DMS 273 treated with DMSO at 0.1 percent for 48 hours (cell line): Measurements from ENCODE around the gene SRA1.

Source experiments
- DNase-seq: peaks from one replicate; lab custom pipeline; 2025; lab: John Stamatoyannopoulos, UW

The SRA1 gene

DNA sequence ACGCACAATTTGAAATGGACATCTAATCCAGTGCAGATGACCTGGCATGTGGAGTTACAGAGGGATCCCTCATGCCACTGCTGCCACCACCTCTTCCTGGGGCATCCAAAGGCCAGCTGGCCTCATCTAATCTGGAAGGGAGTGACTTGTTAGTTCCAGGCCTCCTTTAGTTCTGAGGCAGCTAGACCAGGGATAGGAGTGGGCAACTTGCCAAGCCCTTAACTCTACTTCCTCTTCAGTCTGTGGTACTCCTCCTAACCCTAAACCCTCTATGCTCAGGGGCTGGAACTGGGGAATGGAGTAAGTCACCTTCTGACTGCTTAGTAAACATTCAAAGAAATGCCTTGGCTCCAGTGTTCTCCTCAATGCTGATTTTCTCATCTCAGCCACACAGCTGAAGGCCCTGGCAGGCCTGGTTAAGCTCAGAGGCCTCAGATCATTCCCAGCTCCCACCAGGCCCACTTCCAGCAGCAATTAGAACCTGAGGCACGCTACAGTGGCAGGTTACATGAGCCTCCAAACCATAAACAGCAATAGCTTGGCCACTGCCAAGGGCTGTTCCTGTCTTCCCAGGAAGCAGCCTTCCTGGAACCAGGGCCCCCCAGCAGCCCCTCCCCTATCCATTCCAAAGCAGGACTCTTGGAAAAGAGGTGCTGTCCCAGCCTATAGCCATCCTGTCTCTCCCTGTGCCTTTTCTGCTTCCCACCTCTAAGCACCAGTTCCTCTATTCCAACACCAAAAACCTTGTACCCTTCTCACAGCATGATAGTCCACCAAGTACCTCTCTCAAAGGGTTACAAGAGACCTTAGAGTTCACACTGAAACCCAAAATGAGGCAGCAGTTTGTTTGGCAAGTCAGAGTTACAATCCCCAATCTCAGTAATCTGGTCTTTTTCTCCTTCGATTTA lies 7.8 kb downstream of the SRA1 start:
- DNase-seq = no peak

DNA sequence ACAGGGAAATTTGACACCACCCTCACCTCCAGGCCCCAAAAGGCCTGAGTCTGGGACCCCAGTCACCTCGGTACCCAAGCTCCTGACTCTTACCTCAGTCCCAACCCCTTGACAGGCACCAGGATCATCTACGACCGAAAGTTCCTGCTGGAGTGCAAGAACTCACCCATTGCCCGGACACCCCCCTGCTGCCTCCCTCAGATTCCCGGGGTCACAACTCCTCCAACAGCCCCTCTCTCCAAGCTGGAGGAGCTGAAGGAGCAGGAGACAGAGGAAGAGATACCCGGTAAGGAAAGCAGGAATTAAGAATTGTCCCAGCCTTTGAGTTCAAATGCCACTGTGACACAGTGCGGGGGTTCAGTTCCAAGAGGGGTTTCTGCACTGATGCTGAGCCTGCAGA lies 8.5 kb downstream of the SRA1 start:
- DNase-seq = no peak

DNA sequence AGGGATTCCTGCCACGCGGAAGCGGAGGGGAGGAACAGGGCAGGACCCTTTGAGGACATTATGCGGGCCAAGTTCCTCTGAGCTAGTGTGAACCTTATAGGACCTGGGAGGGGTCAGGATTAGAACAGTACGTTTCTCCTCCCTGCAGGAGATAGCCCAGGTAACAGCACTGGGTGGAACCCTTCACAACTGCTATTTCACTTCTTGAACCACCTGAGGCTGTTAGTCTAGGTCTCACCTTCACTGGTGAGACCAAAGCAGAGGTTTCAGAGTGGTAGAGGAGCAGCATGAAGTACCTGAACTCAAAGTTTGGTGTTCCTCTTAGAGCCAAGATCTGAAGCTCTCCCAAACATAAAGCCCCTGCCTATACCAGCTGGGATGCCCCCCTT lies 9.0 kb downstream of the SRA1 start:
- DNase-seq = no peak

DNA sequence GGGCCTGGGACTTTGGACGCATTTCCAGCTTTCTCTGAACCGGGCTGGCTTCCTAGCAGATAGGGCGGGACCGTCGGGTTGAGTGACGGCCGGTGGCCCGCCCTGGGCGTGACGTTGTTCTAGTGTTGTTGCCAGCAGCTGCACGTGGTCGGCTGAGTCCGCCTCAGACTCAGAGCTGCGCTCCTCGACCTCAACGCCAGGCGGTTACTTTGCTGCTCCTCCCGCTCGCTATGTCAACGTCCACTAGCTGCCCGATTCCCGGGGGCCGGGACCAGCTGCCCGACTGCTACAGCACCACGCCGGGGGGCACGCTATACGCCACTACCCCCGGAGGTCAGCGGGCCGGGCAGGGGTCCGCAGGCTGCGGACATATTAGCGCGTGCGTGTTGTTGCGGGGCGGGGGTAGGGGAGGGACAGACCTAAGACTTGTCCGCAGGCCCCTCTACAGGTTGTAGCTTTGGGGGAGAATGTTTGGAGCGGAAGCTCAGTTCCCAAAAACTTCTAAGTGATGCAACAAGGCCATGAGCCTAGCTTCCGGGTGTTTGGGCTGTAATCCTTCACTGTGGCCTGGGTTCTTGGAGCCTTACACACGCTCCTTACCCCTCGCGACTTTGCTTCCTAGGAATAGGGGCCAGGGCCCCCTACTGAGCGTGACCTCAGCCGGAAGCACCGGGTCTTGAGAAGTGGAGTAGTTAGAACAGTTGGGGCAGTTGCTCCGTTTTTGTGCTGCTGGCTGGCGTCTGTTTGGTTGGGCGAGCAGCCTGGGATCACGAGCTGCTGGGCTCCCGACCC lies 9.6 kb downstream of the SRA1 start, which contains the start of gene EIF4EBP3:
TSS of gene EIF4EBP3 (plus strand) at position 155 of the 792 bp plus-strand sequence. CDS start at position 231, 76 bp downstream.
- DNase-seq = peak; percentile 93

DNA sequence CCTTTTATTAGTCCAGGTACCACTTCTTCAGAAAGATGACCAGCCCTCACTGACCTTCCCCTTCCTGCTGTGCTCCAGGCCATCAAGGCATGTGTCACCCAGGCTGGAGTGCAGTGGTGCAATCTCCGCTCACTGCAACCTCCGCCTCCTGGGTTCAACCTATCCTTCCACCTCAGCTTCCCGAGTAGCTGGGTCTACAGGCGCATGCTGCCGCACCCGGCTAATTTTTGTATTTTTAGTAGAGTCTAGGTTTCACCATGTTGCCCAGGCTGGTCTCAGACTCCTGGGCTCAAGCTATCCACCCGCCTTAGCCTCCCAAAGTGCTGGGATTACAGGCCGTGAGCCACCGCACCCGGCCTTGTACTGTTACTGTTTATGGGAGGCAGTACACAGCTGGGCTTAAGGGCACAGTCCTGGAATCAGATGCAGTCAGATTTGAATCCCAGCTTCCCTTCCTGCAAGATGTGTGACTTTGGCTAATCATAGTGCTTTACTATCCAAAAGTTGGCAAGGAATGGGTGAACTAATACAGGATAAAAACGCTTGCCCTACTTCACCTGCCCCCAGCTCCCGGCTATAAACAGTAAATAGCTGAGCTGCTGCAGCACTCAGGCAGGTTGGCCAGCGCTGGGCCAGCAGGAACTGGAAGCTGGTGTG lies 10.3 kb downstream of the SRA1 start:
- peak; percentile 55 for DNase-seq

DNA sequence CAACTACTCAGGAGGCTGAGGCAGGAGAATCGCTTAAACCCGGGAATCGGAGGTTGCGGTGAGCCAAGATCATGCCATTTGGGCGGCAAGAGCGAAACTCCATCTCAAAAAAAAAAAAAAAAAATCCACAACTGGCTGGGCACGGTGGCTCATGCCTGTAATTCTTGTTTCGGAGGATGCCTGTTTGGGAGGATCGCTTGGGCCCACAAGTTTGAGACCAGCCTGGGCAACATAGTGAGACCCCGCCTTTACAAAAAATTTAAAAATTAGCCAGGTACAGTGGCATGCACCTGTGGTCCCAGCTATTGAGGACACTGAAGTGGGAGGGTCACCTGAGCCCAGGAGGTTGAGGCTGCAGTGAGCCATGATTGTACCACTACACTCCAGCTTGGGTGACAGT lies 11.7 kb downstream of the SRA1 start:
- DNase-seq = no peak

DNA sequence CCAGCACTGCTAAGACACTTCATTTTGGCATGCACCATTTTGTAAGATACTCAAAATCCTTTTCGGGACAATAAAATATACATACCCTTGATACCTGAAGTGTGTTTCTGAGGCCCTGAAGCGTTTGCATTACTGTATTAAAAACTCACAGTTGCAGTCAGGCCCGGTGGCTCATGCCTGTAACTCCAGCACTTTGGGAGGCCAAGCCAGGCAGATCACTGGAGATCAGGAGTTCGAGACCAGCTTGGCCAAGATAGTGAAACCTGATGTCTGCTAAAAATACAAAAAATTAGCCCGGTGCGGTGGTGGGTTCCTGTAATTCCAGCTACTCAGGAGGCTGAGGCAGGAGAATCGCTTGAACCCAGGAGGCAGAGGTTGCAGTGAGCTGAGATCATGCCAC lies 12.3 kb downstream of the SRA1 start:
- no peak for DNase-seq

DNA sequence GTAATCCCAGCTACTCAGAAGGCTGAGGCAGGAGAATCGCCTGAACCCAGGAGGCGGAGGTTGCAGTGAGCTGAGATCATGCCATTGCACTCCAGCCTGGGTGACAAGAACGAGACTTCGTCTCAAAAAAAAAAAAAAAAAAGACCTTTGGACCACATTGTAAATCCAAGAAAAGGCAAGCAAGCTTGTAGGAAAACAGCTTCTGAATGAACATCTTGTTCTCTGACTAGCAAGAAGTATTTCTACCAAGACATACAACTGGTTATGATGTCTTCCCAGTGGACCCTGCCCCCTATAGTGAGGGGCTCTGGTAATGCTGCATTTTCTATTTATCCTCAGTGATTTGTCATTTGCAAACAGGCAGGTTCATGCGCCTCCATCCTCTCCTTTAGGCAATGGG lies 14.3 kb downstream of the SRA1 start:
- no peak for DNase-seq

DNA sequence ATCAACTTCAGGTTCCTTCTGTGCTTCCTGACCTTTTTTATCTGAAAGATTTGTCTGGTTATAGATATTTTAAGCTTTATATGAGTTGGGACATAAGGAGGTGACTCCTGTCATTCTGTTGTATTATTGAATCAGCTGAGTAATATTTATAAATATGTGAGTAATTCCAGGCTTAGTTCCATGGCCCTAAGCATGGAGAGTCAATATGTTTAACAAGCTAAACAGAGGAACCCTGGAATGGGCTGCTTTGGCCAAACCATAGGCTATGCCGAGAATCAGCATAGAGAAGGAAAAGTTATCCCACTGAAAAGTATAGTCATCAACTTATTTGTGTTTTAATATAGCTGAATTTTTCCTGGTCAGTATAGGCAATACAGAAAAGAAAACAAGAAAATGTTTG lies 17.0 kb downstream of the SRA1 start:
- DNase-seq = no peak

DNA sequence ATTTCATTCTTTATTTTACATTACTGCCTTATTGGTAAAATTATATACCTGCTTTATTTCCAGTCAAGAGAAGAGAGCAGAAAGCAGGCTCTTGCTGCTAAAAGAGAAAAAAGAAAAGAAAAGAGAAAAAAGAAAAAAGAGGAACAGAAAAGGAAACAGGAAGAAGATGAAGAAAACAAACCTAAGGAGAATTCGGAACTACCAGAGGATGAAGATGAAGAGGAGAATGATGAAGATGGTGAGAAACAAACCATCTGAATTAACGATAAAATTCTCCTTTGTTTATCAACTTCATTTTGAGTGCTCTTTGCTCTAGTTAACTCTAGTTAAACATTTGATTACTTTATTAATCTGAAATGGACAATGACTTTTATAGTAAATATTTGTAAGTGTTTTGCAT lies 33.3 kb downstream of the SRA1 start:
- no peak for DNase-seq

DNA sequence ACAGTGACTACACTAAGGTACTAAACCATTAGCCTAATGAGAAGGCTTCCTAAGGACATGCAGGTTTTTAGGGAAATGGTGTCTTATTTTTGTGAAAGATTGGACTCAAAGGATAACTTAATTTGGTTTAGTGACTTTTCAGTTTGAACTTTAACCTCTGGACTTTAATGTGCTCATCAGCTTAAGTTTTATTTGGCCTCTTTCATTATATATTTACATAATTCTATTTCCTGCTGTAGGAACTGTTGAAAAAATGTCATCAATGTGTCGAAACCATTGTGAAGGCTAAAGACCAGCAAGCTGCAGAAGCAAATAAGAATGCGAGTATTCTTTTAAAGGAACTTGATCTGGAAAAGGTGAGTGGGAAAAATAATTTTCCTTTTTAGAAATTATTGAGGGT lies 44.1 kb downstream of the SRA1 start:
- no peak for DNase-seq

DNA sequence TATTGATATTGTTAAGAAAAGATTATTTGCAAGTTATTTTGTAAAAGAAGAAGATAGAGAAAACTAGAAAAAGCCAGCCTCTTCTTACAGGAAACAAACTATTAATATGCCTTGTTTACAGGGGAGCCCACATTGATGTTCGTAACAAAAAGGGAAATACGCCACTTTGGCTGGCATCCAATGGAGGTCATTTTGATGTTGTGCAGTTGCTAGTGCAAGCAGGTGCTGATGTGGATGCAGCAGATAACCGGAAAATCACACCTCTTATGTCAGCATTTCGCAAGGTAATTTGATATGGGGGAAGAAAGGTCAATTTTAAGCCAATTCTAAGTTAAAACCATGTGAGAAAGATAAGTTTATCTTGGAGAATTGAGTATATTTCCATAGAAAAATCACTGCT lies 47.4 kb downstream of the SRA1 start:
- no peak for DNase-seq

DNA sequence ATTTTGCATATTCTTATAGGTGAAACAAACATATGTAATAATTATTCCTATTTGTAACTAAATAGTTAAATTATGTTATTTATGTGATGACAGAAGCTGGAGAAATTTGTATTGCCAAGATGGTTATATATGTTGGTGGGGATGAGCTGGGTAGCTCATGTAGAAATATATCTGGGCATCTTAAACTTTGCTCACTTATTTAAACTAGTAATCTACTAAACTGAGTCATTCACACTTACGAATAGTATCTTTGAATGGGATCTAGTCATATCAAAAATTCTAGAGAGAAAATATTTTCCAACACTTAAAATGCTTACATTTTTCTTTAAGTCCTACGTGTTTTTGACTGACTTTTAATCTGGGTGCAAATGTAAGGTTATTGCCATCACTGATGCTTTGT lies 54.4 kb downstream of the SRA1 start:
- no peak for DNase-seq
